Keratinocyte (primary cell): ENCODE data around the gene DUSP28.

Experiments used
- EZH2 ChIP-seq: IDR thresholded peaks from one replicate; pipeline ENCODE4 v1.6.1; 2012; ENCODE audit warnings: inconsistent platforms, mild to moderate bottlenecking, low read length, moderate library complexity
- TF ChIP-seq, protein P1 (sequence below), 3 experiments: IDR thresholded peaks in 1 of 3; conservative IDR thresholded peaks in 1 of 3; optimal IDR thresholded peaks in 1 of 3; 2 replicates in 2 of 3; 3 replicates in 1 of 3; pipeline versions ENCODE3 to v1.5.1; 2011; ENCODE audit warnings: low read length in 3 of 3, mild to moderate bottlenecking in 3 of 3, moderate library complexity in 2 of 3, control low read depth in 1 of 3, inconsistent platforms in 1 of 3; ENCODE audit not compliant: insufficient read depth in 2 of 3; ENCODE audit errors: extremely low read depth in 1 of 3

DNA sequence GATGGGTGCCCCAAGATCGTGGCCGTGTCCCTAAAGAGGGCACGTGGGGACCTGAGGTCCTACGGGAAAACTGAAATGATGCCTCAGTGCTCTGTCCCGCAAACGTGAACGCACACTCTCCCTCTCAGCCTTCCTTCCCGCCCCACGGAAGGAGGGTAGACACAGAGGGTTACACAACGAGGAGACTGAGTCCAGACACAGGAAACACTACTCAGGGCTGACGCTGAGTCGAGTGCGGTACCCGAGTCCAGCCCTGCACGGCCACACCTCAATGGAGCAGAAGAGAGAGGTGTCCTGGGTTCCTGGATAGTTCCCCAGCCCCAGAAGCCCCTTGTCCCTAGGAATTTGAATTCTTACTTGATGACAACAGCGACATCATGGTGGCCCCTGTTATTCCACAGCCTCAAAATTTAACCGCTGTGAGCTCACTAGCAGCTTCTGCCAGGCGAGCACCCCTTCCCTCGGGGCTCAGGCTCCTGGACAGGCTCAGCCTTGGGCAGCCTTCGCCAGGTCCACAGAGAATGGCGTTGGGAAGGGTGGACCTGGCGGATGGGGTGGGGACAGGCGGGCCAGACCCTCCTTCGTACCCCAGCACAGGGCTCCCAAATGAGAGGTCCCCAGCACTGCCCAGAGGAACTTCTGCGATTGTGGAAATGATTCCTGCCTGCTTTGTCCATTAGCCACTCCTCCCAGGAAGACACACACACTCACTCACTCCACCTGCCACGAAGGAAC is 7.1 kb downstream of the DUSP28 start:
- TF ChIP-seq, protein P1, sequence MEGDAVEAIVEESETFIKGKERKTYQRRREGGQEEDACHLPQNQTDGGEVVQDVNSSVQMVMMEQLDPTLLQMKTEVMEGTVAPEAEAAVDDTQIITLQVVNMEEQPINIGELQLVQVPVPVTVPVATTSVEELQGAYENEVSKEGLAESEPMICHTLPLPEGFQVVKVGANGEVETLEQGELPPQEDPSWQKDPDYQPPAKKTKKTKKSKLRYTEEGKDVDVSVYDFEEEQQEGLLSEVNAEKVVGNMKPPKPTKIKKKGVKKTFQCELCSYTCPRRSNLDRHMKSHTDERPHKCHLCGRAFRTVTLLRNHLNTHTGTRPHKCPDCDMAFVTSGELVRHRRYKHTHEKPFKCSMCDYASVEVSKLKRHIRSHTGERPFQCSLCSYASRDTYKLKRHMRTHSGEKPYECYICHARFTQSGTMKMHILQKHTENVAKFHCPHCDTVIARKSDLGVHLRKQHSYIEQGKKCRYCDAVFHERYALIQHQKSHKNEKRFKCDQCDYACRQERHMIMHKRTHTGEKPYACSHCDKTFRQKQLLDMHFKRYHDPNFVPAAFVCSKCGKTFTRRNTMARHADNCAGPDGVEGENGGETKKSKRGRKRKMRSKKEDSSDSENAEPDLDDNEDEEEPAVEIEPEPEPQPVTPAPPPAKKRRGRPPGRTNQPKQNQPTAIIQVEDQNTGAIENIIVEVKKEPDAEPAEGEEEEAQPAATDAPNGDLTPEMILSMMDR (optimal IDR thresholded peaks at IDR 0.05 in 1 of 3, IDR thresholded peaks at IDR 0.05 in 1 of 3, conservative IDR thresholded peaks at IDR 0.05 in 1 of 3; ENCODE audit: extremely low read depth in 1 of 3, insufficient read depth in 2 of 3, low read length in 3 of 3): no peak
- no peak for TF ChIP-seq EZH2
